ENCODE results near the gene DCUN1D1. TPM values are rescaled to one million over a fixed set of nuclear protein-coding genes. Genes with fewer than 3 reads are reported as not detected.

The DCUN1D1 gene
- total RNA-seq, 2 donors from 2014 or later: 13.4 to 26.6 TPM

- no peak for DNase-seq (ENCODE audit: low spot score)
- no peak overlapping the region for H3K4me3 ChIP-seq
- peaks cover 0 to 8% of the 10 kb centered on the region in 2 donors for H3K4me1 ChIP-seq (ENCODE audit: control insufficient read depth in 1 of 2, low read depth in 2 of 2)
- no peaks in the 10 kb centered on the region for H3K36me3 ChIP-seq
- no peak for TF ChIP-seq CTCF (IDR thresholded peaks at IDR 0.05)
- no peaks in the 10 kb centered on the region for H3K9me3 ChIP-seq
- no peaks in the 10 kb centered on the region for H3K27me3 ChIP-seq (replicated peaks; ENCODE audit: insufficient read depth)
- ATAC-seq (ENCODE audit: insufficient number of reproducible peaks, low FRiP score, low read depth): no peak
- no peak overlapping the region for H3K27ac ChIP-seq
Measured at GRCh38 chr3:182896553-182896952, 83.8 kb downstream of the DCUN1D1 start.

- no peaks in the 10 kb centered on the region for H3K36me3 ChIP-seq
- H3K4me3 ChIP-seq: no peak overlapping the region
- no peaks in the 10 kb centered on the region for H3K27me3 ChIP-seq (replicated peaks; ENCODE audit: insufficient read depth)
- H3K27ac ChIP-seq: no peak overlapping the region
- DNase-seq (ENCODE audit: low spot score) (no peak), ATAC-seq (ENCODE audit: insufficient number of reproducible peaks, low FRiP score, low read depth) (no peak)
- H3K4me1 ChIP-seq (ENCODE audit: control insufficient read depth in 1 of 2, low read depth in 2 of 2): peaks cover 0 to 8% of the 10 kb centered on the region in 2 donors
- no peak for TF ChIP-seq CTCF (IDR thresholded peaks at IDR 0.05)
- H3K9me3 ChIP-seq: no peaks in the 10 kb centered on the region
Measured at GRCh38 chr3:182895513-182896112, 84.7 kb downstream of the DCUN1D1 start.

- no peaks in the 10 kb centered on the region for H3K9me3 ChIP-seq
- no peak for ATAC-seq (ENCODE audit: insufficient number of reproducible peaks, low FRiP score, low read depth)
- no peaks in the 10 kb centered on the region for H3K27me3 ChIP-seq (replicated peaks; ENCODE audit: insufficient read depth)
- H3K4me1 ChIP-seq (ENCODE audit: control insufficient read depth in 1 of 2, low read depth in 2 of 2): peaks cover 0 to 8% of the 10 kb centered on the region in 2 donors
- H3K4me3 ChIP-seq: no peak overlapping the region
- no peak for TF ChIP-seq CTCF (IDR thresholded peaks at IDR 0.05)
- no peaks in the 10 kb centered on the region for H3K36me3 ChIP-seq
- no peak for DNase-seq (ENCODE audit: low spot score)
- no peak overlapping the region for H3K27ac ChIP-seq
Measured at GRCh38 chr3:182892226-182892625, 88.1 kb downstream of the DCUN1D1 start.

GRCh38 chr3:182891364-182891763 lies 89.0 kb downstream of the DCUN1D1 start:
- DNase-seq (ENCODE audit: low spot score): no peak
- TF ChIP-seq CTCF (IDR thresholded peaks at IDR 0.05): no peak
- H3K27me3 ChIP-seq (replicated peaks; ENCODE audit: insufficient read depth): no peaks in the 10 kb centered on the region
- no peak overlapping the region for H3K4me3 ChIP-seq
- H3K9me3 ChIP-seq: no peaks in the 10 kb centered on the region
- ATAC-seq (ENCODE audit: insufficient number of reproducible peaks, low FRiP score, low read depth): no peak
- no peak overlapping the region for H3K27ac ChIP-seq
- no peaks in the 10 kb centered on the region for H3K36me3 ChIP-seq
- H3K4me1 ChIP-seq (ENCODE audit: control insufficient read depth in 1 of 2, low read depth in 2 of 2): peaks cover 0 to 7% of the 10 kb centered on the region in 2 donors

- H3K27ac ChIP-seq: no peak overlapping the region
- no peaks in the 10 kb centered on the region for H3K4me1 ChIP-seq (ENCODE audit: control insufficient read depth in 1 of 2, low read depth in 2 of 2)
- H3K36me3 ChIP-seq: no peaks in the 10 kb centered on the region
- no peaks in the 10 kb centered on the region for H3K9me3 ChIP-seq
- no peaks in the 10 kb centered on the region for H3K27me3 ChIP-seq (replicated peaks; ENCODE audit: insufficient read depth)
- TF ChIP-seq CTCF (IDR thresholded peaks at IDR 0.05): no peak
- no peak for DNase-seq (ENCODE audit: low spot score)
- H3K4me3 ChIP-seq: no peak overlapping the region
- no peak for ATAC-seq (ENCODE audit: insufficient number of reproducible peaks, low FRiP score, low read depth)
Measured at GRCh38 chr3:182889948-182890629, 90.2 kb downstream of the DCUN1D1 start.

Other genes starting within 250 kb of the DCUN1D1 start
- gene ATP11B, start 187.0 kb downstream of the DCUN1D1 start, total RNA-seq: 10 to 100 TPM; 68.8 to 68.9 TPM
- gene MCCC1, start 119.0 kb upstream of the DCUN1D1 start, total RNA-seq: 10 to 100 TPM; 23.4 to 28.5 TPM
- not detected for gene LAMP3, start 182.2 kb upstream of the DCUN1D1 start, total RNA-seq